ENCODE data around the gene STC2. TPM values are rescaled to one million over a fixed set of nuclear protein-coding genes. Genes with fewer than 3 reads are reported as not detected.

The STC2 gene
- total and polyA plus RNA-seq, 2 experiments from 2014 or later: 27.3 to 132 TPM

GRCh38 chr5:173342813-173343755, 14.9 kb upstream of the STC2 start (continued):
- TF ChIP-seq ZNF462 (CRISPR knock-in tag; IDR thresholded peaks at IDR 0.05) (no peak), POLR2AphosphoS5 (IDR thresholded peaks at IDR 0.05; ENCODE audit: low read depth) (no peak), ZNF331 (CRISPR knock-in tag; IDR thresholded peaks at IDR 0.05; ENCODE audit: low read depth) (no peak)
- TF ChIP-seq, protein P1, sequence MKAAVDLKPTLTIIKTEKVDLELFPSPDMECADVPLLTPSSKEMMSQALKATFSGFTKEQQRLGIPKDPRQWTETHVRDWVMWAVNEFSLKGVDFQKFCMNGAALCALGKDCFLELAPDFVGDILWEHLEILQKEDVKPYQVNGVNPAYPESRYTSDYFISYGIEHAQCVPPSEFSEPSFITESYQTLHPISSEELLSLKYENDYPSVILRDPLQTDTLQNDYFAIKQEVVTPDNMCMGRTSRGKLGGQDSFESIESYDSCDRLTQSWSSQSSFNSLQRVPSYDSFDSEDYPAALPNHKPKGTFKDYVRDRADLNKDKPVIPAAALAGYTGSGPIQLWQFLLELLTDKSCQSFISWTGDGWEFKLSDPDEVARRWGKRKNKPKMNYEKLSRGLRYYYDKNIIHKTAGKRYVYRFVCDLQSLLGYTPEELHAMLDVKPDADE (IDR thresholded peaks at IDR 0.05): no peak
- TF ChIP-seq, protein P2, sequence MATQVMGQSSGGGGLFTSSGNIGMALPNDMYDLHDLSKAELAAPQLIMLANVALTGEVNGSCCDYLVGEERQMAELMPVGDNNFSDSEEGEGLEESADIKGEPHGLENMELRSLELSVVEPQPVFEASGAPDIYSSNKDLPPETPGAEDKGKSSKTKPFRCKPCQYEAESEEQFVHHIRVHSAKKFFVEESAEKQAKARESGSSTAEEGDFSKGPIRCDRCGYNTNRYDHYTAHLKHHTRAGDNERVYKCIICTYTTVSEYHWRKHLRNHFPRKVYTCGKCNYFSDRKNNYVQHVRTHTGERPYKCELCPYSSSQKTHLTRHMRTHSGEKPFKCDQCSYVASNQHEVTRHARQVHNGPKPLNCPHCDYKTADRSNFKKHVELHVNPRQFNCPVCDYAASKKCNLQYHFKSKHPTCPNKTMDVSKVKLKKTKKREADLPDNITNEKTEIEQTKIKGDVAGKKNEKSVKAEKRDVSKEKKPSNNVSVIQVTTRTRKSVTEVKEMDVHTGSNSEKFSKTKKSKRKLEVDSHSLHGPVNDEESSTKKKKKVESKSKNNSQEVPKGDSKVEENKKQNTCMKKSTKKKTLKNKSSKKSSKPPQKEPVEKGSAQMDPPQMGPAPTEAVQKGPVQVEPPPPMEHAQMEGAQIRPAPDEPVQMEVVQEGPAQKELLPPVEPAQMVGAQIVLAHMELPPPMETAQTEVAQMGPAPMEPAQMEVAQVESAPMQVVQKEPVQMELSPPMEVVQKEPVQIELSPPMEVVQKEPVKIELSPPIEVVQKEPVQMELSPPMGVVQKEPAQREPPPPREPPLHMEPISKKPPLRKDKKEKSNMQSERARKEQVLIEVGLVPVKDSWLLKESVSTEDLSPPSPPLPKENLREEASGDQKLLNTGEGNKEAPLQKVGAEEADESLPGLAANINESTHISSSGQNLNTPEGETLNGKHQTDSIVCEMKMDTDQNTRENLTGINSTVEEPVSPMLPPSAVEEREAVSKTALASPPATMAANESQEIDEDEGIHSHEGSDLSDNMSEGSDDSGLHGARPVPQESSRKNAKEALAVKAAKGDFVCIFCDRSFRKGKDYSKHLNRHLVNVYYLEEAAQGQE (IDR thresholded peaks at IDR 0.05; ENCODE audit: unreplicated experiment): no peak

Measured in GM23338 (cell line).